Measurements from ENCODE around the gene DEAF1. TPM values are rescaled to one million over a fixed set of nuclear protein-coding genes. Genes with fewer than 3 reads are reported as not detected.

DEAF1 gene
- total RNA-seq, 2 experiments from 2014 or later, result 59.1 to 59.3 TPM

GRCh38 chr11:612201-612960, 82.6 kb downstream of the DEAF1 start:
- ATAC-seq, result no peak
- peaks cover 11% of the 10 kb centered on the region for H3K4me1 Mint-ChIP-seq (ENCODE audit: low read depth)
- intact Hi-C loops (cut with micrococcal nuclease), result no loop called here
- H3K4me3 Mint-ChIP-seq, result no peak overlapping the region
- H3K36me3 Mint-ChIP-seq (ENCODE audit: low read depth), result peaks cover 6% of the 10 kb centered on the region
- H3K27ac Mint-ChIP-seq, result peak overlapping the region; percentile 21
- peak; percentile 50 for TF ChIP-seq CTCF (IDR thresholded peaks at IDR 0.05)
- ChIA-PET CTCF (interaction anchor here (1.0 kb wide), 1 partner anchor 25 kb away, joined by 3 read pairs; no protein-coding TSS in a partner anchor), POLR2A (interaction anchor here (1.1 to 3.2 kb wide), 6 partner anchors 12 to 114 kb away, joined by 3 to 10 read pairs (median 5); partner anchors contain the start of gene PHRF1)
- H3K27me3 Mint-ChIP-seq, result no peaks in the 10 kb centered on the region
- peak; percentile 47 for DNase-seq
- no peaks in the 10 kb centered on the region for H3K9me3 Mint-ChIP-seq

DNA sequence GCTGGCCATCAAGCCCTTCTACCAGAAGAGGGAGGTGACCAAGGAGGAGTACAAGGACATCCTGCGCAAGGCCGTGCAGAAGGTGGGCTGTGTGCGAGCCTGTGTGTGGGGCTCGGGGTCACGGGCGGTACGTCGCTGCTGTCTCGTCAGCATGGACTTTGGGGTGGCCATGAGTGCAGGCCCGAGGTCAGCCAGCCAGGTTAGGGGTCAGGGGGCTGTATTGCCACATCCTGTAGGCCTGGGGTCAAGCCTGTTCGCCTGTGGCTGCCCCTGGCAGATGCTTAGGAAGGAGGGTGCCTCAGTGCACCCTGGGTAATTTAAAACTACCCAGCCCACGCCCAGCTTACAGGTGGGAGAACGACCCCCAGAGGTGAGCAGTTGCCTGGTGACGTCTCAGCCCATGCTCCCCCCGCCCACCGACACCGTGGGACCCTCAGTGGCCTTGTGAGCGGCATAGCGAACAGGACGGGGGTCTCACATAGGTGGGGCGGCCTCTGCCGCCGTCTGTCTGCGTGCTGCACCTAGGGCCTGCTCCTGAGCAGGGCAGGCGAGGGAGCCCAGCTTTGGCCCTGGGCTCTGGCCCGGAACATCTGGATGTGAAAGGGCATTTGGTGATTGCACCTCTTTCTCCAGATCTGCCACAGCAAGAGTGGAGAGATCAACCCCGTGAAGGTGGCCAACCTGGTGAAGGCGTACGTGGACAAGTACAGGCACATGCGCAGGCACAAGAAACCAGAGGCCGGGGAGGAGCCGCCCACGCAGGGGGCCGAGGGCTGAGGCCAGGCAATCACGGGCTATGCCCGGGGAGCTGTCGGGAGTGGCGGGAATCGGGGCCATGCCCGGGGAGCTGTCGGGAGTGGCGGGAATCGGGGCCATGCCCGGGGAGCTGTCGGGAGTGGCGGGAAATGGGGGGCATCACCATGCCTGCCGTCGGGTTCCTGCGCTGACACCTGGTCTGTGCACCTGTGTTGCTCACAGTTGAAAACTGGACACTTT, 83.7 kb downstream of the DEAF1 start:
- intact Hi-C loops (cut with micrococcal nuclease), result no loop called here
- ATAC-seq (no peak), DNase-seq (no peak)
- Mint-ChIP-seq H3K27ac (no peak overlapping the region), H3K9me3 (no peaks in the 10 kb centered on the region), H3K4me3 (no peak overlapping the region), H3K27me3 (no peaks in the 10 kb centered on the region), H3K36me3 (ENCODE audit: low read depth) (peaks cover 13% of the 10 kb centered on the region), H3K4me1 (ENCODE audit: low read depth) (peaks cover 11% of the 10 kb centered on the region)
- TF ChIP-seq CTCF (IDR thresholded peaks at IDR 0.05), result no peak
- ChIA-PET CTCF (interaction anchor here (1.2 kb wide), 1 partner anchor 56 kb away, joined by 4 read pairs; no protein-coding TSS in a partner anchor), POLR2A (interaction anchor here (0.6 to 1.9 kb wide), 5 partner anchors 19 to 363 kb away, joined by 3 to 10 read pairs (median 3); no protein-coding TSS in a partner anchor)

DNA sequence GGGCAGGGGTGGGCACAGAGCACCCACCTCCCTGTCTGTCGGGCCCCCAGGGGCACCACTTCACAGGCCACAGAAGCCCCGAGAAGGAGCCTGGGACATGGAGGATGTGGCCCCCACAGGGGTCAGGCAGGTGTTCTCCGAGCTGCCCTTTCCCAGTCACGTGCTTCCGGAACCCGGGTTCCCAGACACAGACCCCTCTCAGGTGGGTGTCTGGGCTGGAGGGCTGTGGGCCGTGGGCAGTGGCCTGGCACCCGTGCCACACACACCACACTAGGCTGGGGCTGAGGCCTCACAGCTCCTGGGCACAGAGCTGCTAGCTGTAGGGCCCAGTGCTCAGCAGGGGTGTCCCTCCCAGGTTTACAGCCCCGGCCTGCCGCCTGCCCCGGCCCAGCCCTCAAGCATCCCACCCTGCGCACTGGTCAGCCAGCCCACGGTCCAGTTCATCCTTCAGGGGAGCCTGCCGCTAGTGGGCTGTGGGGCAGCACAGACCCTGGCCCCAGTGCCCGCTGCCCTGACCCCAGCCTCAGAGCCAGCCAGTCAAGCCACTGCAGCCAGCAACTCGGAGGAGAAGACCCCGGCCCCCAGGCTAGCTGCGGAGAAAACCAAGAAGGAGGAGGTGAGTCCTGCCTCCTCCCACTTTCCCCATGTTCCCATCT, 84.7 kb downstream of the DEAF1 start:
- no peaks in the 10 kb centered on the region for H3K9me3 Mint-ChIP-seq
- H3K27ac Mint-ChIP-seq, result no peak overlapping the region
- no peak overlapping the region for H3K4me3 Mint-ChIP-seq
- ATAC-seq, result no peak
- ChIA-PET POLR2A (interaction anchor here (0.6 kb wide), 2 partner anchors 45 to 59 kb away, joined by 3 to 4 read pairs; no protein-coding TSS in a partner anchor), CTCF (interaction anchor here (1.2 kb wide), 1 partner anchor 55 kb away, joined by 4 read pairs; no protein-coding TSS in a partner anchor)
- H3K27me3 Mint-ChIP-seq, result no peaks in the 10 kb centered on the region
- H3K36me3 Mint-ChIP-seq (ENCODE audit: low read depth), result peaks cover 13% of the 10 kb centered on the region
- no peak for TF ChIP-seq CTCF (IDR thresholded peaks at IDR 0.05)
- intact Hi-C loops (cut with micrococcal nuclease), result no loop called here
- peaks cover 9% of the 10 kb centered on the region for H3K4me1 Mint-ChIP-seq (ENCODE audit: low read depth)
- no peak for DNase-seq

GRCh38 chr11:609341-609811, 85.6 kb downstream of the DEAF1 start:
- DNase-seq (no peak), ATAC-seq (no peak)
- CTCF ChIA-PET, result no interaction called here
- POLR2A ChIA-PET, result no interaction called here
- Mint-ChIP-seq H3K4me1 (ENCODE audit: low read depth) (peaks cover 6% of the 10 kb centered on the region), H3K4me3 (no peak overlapping the region), H3K27ac (no peak overlapping the region), H3K27me3 (no peaks in the 10 kb centered on the region), H3K9me3 (no peaks in the 10 kb centered on the region), H3K36me3 (ENCODE audit: low read depth) (peaks cover 16% of the 10 kb centered on the region)
- intact Hi-C loops (cut with micrococcal nuclease), result no loop called here
- TF ChIP-seq CTCF (IDR thresholded peaks at IDR 0.05), result no peak

Data from activated CD8-positive, alpha-beta T cell treated with anti-CD3 and anti-CD28 coated beads for 36 hours (primary cell).